Adrenal gland (tissue), 12 donors: ENCODE results near the gene APCDD1. TPM values are rescaled to one million over a fixed set of nuclear protein-coding genes. Genes with fewer than 3 reads are reported as not detected.

Source experiments
- DNase-seq, 7 donors: peaks; one replicate each; pipeline ENCODE4 v3.0.0-alpha.2; 2019 to 2020
- H3K27ac ChIP-seq, 5 donors: fragments of 200-600 bp; sonication (generic) in 4 of 5; 1 replicate in 3 of 5; 2 replicates in 2 of 5; pipeline versions ENCODE4 v1.5.1 to v1.8.0; 2016 to 2020; ENCODE audit warnings: mild to moderate bottlenecking in 1 of 5
- H3K27me3 ChIP-seq: fragments of 200-600 bp; 2 replicates; pipeline ENCODE4 v1.8.0; 2021
- H3K36me3 ChIP-seq, 2 donors: fragments of 200-600 bp; replicated peaks in 1 of 2; 1 replicate in 1 of 2; 2 replicates in 1 of 2; pipeline versions ENCODE4 v1.5.1 to v1.8.0; 2018 to 2022
- H3K4me1 ChIP-seq, 2 donors: fragments of 200-600 bp; replicated peaks in 1 of 2; 1 replicate in 1 of 2; 2 replicates in 1 of 2; pipeline versions ENCODE4 v1.5.1 to v1.8.0; 2018 to 2021
- H3K4me3 ChIP-seq, 4 donors: fragments of 200-600 bp; sonication (generic) in 3 of 4; one replicate each; pipeline ENCODE4 v1.5.1; 2016 to 2018
- H3K9me3 ChIP-seq, 3 donors: fragments of 200-600 bp; sonication (generic) in 1 of 3; replicated peaks in 1 of 3; 1 replicate in 2 of 3; 2 replicates in 1 of 3; pipeline versions ENCODE4 v1.5.1 to v1.8.0; 2016 to 2021
- CTCF ChIP-seq, 6 experiments: fragments of 450-650 bp in 4 of 6; fragments of 200-600 bp in 2 of 6; sonication (generic) in 1 of 6; IDR thresholded peaks; 1 replicate in 5 of 6; 2 replicates in 1 of 6; pipeline versions ENCODE4 v1.5.1 to v1.8.0; 2016 to 2021; ENCODE audit warnings: antibody characterized with exemption in 6 of 6, mild to moderate bottlenecking in 2 of 6, moderate library complexity in 1 of 6
- POLR2A ChIP-seq, 2 donors: fragments of 450-650 bp; IDR thresholded peaks; one replicate each; pipeline ENCODE4 v1.6.1; 2017; ENCODE audit warnings: antibody characterized with exemption in 2 of 2, mild to moderate bottlenecking in 2 of 2, moderate library complexity in 1 of 2
- WGBS, 4 donors: extraction: QIAGEN DNeasy Blood & Tissue Kit in 2 of 4; methylation state at CpG; one replicate each; pipeline versions ENCODE4 v1.1.5 to v1.1.7; 2013 to 2017; 5-methylcytosine and 5-hydroxymethylcytosine counted together
- intact Hi-C, 2 donors: fragments of 100-400 bp; cut with DNase I; formaldehyde crosslinking; loops; one replicate each; pipeline versions ENCODE4 v1.14.1 to v1.15.0; 2022 to 2023
- polyA plus RNA-seq, 3 donors: library from polyadenylated mRNA; stranded (reverse); fragments of 200-250 nt in 2 of 3; fragments of 350-450 nt in 1 of 3; fragmentation: Illumina TruSeq in 1 of 3; extraction: RNeasy Lipid Tissue Mini Kit (QIAGEN cat#74804) in 1 of 3; gene quantifications; one replicate each; pipeline ENCODE4 v1.2.3, GENCODE V29; 2013 to 2014
- total RNA-seq, 9 donors: library from RNA; depleted of rRNA in 4 of 9; stranded (reverse); fragments of >200 nt in 4 of 9; fragments of 120-200 nt in 1 of 9; fragmentation: NEBNext Ultra II Directional in 1 of 9; extraction: Animal tissue kit (Norgen Biotek cat#: 25700) in 1 of 9; gene quantifications; one replicate each; pipeline versions ENCODE4 v1.1.0 to v1.2.4, GENCODE V29; 2013 to 2023
- donor health status: healthy with polysubstance abuse.
- donor health status: Bipolar disorder and iron deficiency.
- donor health status: DM: yes; HTN: yes; CAD: no.
- donor health status: DM: no; HTN: no; CAD: no.
- donor health status: DM: no; HTN: no; CAD: no.
- donor health status: DM: yes; HTN: yes; CAD: no.

The APCDD1 gene
- total and polyA plus RNA-seq, 12 donors = 7.1 to 62.2 (median 21.9) TPM

GRCh38 chr18:10482985-10483949, 28.8 kb downstream of the APCDD1 start:
- Histone ChIP-seq H3K4me3 (no peak overlapping the region), H3K9me3 (no peaks in the 10 kb centered on the region), H3K27me3 (no peaks in the 10 kb centered on the region), H3K4me1 (peaks cover 0 to 13% of the 10 kb centered on the region in 2 donors), H3K27ac (peak overlapping the region in 1 of 5 donors; percentile 53), H3K36me3 (no peaks in the 10 kb centered on the region)
- TF ChIP-seq POLR2A (IDR thresholded peaks at IDR 0.05) = no peak
- TF ChIP-seq CTCF (IDR thresholded peaks at IDR 0.05) = no peak
- WGBS, 4 donors = 41 to 62% (median 59%) methylated on average over 12 to 20 of the region's 20 CpGs
- peak; percentile 55 to 85 (median 80) for DNase-seq
- intact Hi-C loops = no loop called here

GRCh38 chr18:10485475-10485874, 31.0 kb downstream of the APCDD1 start:
- Histone ChIP-seq H3K4me3 (no peak overlapping the region), H3K27ac (no peak overlapping the region), H3K27me3 (no peaks in the 10 kb centered on the region), H3K9me3 (no peaks in the 10 kb centered on the region), H3K36me3 (no peaks in the 10 kb centered on the region), H3K4me1 (peaks cover 0 to 13% of the 10 kb centered on the region in 2 donors)
- 91 to 99% (median 96%) methylated on average over 18 to 20 of the region's 20 CpGs for WGBS, 4 donors
- no peak for DNase-seq
- intact Hi-C loops = no loop called here
- TF ChIP-seq POLR2A (IDR thresholded peaks at IDR 0.05) (no peak), CTCF (IDR thresholded peaks at IDR 0.05) (no peak)

- intact Hi-C loops = no loop called here
- Histone ChIP-seq H3K9me3 (no peaks in the 10 kb centered on the region), H3K27ac (peak overlapping the region in 1 of 5 donors; percentile 74), H3K36me3 (no peaks in the 10 kb centered on the region), H3K4me1 (peaks cover 0 to 13% of the 10 kb centered on the region in 2 donors), H3K4me3 (no peak overlapping the region), H3K27me3 (no peaks in the 10 kb centered on the region)
- TF ChIP-seq CTCF (IDR thresholded peaks at IDR 0.05) (no peak), POLR2A (IDR thresholded peaks at IDR 0.05) (no peak)
- DNase-seq = no peak
- WGBS, 4 donors = 46 to 59% (median 52%) methylated on average over 3 of the region's 3 CpGs
Measured at GRCh38 chr18:10486362-10486761, 31.9 kb downstream of the APCDD1 start.

GRCh38 chr18:10487154-10487553, 32.7 kb downstream of the APCDD1 start:
- Histone ChIP-seq H3K27me3 (no peaks in the 10 kb centered on the region), H3K27ac (peak overlapping the region in 1 of 5 donors; percentile 74), H3K9me3 (no peaks in the 10 kb centered on the region), H3K36me3 (no peaks in the 10 kb centered on the region), H3K4me1 (peaks cover 0 to 13% of the 10 kb centered on the region in 2 donors), H3K4me3 (no peak overlapping the region)
- TF ChIP-seq CTCF (IDR thresholded peaks at IDR 0.05) (no peak), POLR2A (IDR thresholded peaks at IDR 0.05) (no peak)
- WGBS, 4 donors = 80 to 89% (median 84%) methylated on average over 6 of the region's 6 CpGs
- DNase-seq = no peak
- intact Hi-C loops = no loop called here
